CD8-positive, alpha-beta memory T cell (primary cell): ENCODE data around the gene LRP8. TPM values are rescaled to one million over a fixed set of nuclear protein-coding genes. Genes with fewer than 3 reads are reported as not detected.

Experiments used
- CTCF ChIA-PET: fragments of 350-600 bp; sonication (Branson Sonifier 250); formaldehyde crosslinking; loops from one replicate; lab custom pipeline; 2021; ENCODE audit warnings: antibody characterized with exemption; lab: Charles Lee
- POLR2A ChIA-PET: fragments of 350-600 bp; sonication (Branson Sonifier 250); formaldehyde crosslinking; loops from one replicate; lab custom pipeline; 2021; ENCODE audit warnings: antibody characterized with exemption; lab: Charles Lee
- DNase-seq, 5 donors: peaks; one replicate each; pipeline versions ENCODE4 v3.0.0 to v3.0.0-alpha.2; 2020 to 2022; ENCODE audit warnings: mixed read lengths in 1 of 5
- H3K27ac ChIP-seq: one replicate; pipeline ENCODE4 v1.7.0; 2013; ENCODE audit warnings: low read depth, mild to moderate bottlenecking, low read length, moderate library complexity
- H3K27me3 ChIP-seq: 2 replicates; pipeline ENCODE4 v1.7.0; 2013; ENCODE audit warnings: low read length, mild to moderate bottlenecking; ENCODE audit not compliant: insufficient read depth, poor library complexity, severe bottlenecking
- H3K36me3 ChIP-seq: 2 replicates; pipeline ENCODE4 v1.7.0; 2013; ENCODE audit warnings: mild to moderate bottlenecking, low read length, moderate library complexity; ENCODE audit not compliant: insufficient read depth
- H3K4me1 ChIP-seq: 2 replicates; pipeline ENCODE4 v1.7.0; 2013; ENCODE audit warnings: mild to moderate bottlenecking, low read length, moderate library complexity; ENCODE audit not compliant: insufficient read depth
- H3K4me3 ChIP-seq: 2 replicates; pipeline ENCODE4 v1.7.0; 2013; ENCODE audit warnings: mild to moderate bottlenecking, low read length
- H3K9me3 ChIP-seq: 2 replicates; pipeline ENCODE4 v1.7.0; 2013; ENCODE audit warnings: mild to moderate bottlenecking, low read length
- H3K27ac Mint-ChIP-seq, 8 donors: one replicate each; pipeline ENCODE4 v1.8.0; 2020 to 2021; ENCODE audit warnings: mixed read lengths in 8 of 8, mild to moderate bottlenecking in 6 of 8, inconsistent platforms in 3 of 8, moderate library complexity in 3 of 8
- H3K27me3 Mint-ChIP-seq, 2 donors: one replicate each; pipeline ENCODE4 v1.8.0; 2020 to 2021; ENCODE audit warnings: mixed read lengths in 2 of 2, mild to moderate bottlenecking in 1 of 2, moderate library complexity in 1 of 2
- H3K36me3 Mint-ChIP-seq, 3 donors: one replicate each; pipeline ENCODE4 v1.8.0; 2020 to 2021; ENCODE audit warnings: mixed read lengths in 3 of 3, inconsistent platforms in 1 of 3, mild to moderate bottlenecking in 1 of 3
- H3K4me1 Mint-ChIP-seq, 3 donors: one replicate each; pipeline ENCODE4 v1.8.0; 2020 to 2021; ENCODE audit warnings: mixed read lengths in 3 of 3, inconsistent platforms in 1 of 3, mild to moderate bottlenecking in 1 of 3
- H3K4me3 Mint-ChIP-seq, 7 donors: one replicate each; pipeline ENCODE4 v1.8.0; 2020 to 2021; ENCODE audit warnings: mixed read lengths in 7 of 7, mild to moderate bottlenecking in 6 of 7, moderate library complexity in 4 of 7, inconsistent platforms in 2 of 7
- H3K9me3 Mint-ChIP-seq, 5 donors: one replicate each; pipeline ENCODE4 v1.8.0; 2020 to 2022; ENCODE audit warnings: mixed read lengths in 5 of 5, mild to moderate bottlenecking in 3 of 5, moderate library complexity in 2 of 5, inconsistent platforms in 1 of 5
- polyA plus RNA-seq: library from polyadenylated mRNA; unstranded; fragments of 300-500 nt; fragmentation: Illumina TruSeq; gene quantifications from one replicate; pipeline ENCODE4 v1.2.3, GENCODE V29; 2021
- total RNA-seq, 2 experiments: library from RNA; stranded (reverse); gene quantifications; one replicate each; pipeline ENCODE4 v1.2.3, GENCODE V29; 2021

The LRP8 gene
- total RNA-seq, result 10 to 100 TPM; 48.7 to 49.7 TPM
- polyA plus RNA-seq, result 2.7 TPM

DNA sequence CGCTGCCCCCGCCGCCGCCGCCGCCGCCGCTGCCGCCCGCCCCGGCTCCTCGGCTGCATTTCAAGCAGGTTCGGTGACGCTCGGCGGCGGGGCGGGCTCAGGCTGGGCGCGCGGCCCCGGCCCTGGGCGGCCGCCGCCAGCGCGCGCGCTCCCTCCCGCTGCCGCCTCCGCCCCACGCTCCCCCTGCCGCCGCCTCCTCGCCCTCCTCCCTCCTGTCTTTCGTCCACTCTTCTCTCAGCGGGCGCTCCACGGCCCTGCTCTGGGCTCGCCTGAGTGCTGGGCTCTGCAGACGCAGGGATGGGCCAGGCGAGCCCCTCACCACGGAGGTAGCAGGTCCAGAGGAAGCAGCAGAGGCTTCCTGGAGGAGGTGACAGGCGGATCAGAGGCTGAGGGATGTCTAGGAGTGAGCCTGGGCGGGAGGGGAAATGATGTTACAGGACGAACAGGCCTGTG lies at the start of gene LRP8:
Gene LRP8, minus strand, starts transcription at position 62 of the 453 bp plus-strand sequence. CDS start 158 bp downstream, outside the sequence.
- DNase-seq, result peak; percentile 65 to 82 (median 70)
- H3K9me3 ChIP-seq, result no peaks in the 10 kb centered on the region
- peak within 1 kb of the TSS; percentile 87 for H3K4me3 ChIP-seq
- peak within 1 kb of the TSS; percentile 92 to 100 (median 95) for H3K4me3 Mint-ChIP-seq
- H3K27ac Mint-ChIP-seq, result peak within 1 kb of the TSS; percentile 76 to 95 (median 90)
- peak within 1 kb of the TSS; percentile 72 for H3K27ac ChIP-seq
- H3K4me1 ChIP-seq, result peaks cover 14% of the 10 kb centered on the region
- H3K9me3 Mint-ChIP-seq, result no peaks in the 10 kb centered on the region
- POLR2A ChIA-PET, result interaction anchor here (1.0 to 2.3 kb wide), 2 partner anchors 81 to 85 kb away, joined by 3 to 18 read pairs; no protein-coding TSS in a partner anchor
- H3K36me3 Mint-ChIP-seq, result peaks cover 0 to 6% (median 2%) of the 10 kb centered on the region in 3 donors
- no peaks in the 10 kb centered on the region for H3K27me3 Mint-ChIP-seq
- CTCF ChIA-PET, result interaction anchor here (1.3 kb wide), 1 partner anchor 40 kb away, joined by 3 read pairs; no protein-coding TSS in a partner anchor
- H3K36me3 ChIP-seq, result no peaks in the 10 kb centered on the region
- peaks cover 18 to 31% (median 18%) of the 10 kb centered on the region in 3 donors for H3K4me1 Mint-ChIP-seq
- no peaks in the 10 kb centered on the region for H3K27me3 ChIP-seq

DNA sequence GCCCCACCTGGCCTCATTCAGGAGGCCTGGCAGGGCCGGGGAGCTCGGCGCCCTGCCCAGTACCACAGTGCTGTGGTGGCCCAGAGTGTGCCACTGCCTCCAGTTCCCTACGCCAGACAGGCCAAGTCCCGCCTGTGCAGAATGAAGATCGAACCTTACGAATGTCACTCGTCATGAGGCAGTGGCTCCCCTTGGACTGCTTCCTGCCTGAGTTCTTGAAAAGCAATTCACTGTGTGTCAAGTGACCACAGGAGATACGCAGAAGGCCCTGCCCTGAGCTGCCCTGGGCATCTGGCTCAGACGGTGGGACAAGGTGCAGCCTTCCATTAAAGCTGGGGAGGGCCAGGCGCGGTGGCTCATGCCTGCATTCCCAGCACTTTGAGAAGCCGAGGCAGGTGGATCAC lies 49.6 kb upstream of the LRP8 start:
- POLR2A ChIA-PET, result no interaction called here
- Mint-ChIP-seq H3K9me3 (no peaks in the 10 kb centered on the region), H3K36me3 (no peaks in the 10 kb centered on the region), H3K4me1 (no peaks in the 10 kb centered on the region), H3K4me3 (no peak overlapping the region), H3K27me3 (peaks cover 0 to 10% of the 10 kb centered on the region in 2 donors), H3K27ac (no peak overlapping the region)
- Histone ChIP-seq H3K27ac (no peak overlapping the region), H3K36me3 (no peaks in the 10 kb centered on the region), H3K9me3 (no peaks in the 10 kb centered on the region), H3K27me3 (no peaks in the 10 kb centered on the region), H3K4me3 (no peak overlapping the region), H3K4me1 (no peaks in the 10 kb centered on the region)
- no peak for DNase-seq
- CTCF ChIA-PET, result interaction anchor here (1.4 kb wide), 1 partner anchor 16 kb away, joined by 6 read pairs; no protein-coding TSS in a partner anchor

DNA sequence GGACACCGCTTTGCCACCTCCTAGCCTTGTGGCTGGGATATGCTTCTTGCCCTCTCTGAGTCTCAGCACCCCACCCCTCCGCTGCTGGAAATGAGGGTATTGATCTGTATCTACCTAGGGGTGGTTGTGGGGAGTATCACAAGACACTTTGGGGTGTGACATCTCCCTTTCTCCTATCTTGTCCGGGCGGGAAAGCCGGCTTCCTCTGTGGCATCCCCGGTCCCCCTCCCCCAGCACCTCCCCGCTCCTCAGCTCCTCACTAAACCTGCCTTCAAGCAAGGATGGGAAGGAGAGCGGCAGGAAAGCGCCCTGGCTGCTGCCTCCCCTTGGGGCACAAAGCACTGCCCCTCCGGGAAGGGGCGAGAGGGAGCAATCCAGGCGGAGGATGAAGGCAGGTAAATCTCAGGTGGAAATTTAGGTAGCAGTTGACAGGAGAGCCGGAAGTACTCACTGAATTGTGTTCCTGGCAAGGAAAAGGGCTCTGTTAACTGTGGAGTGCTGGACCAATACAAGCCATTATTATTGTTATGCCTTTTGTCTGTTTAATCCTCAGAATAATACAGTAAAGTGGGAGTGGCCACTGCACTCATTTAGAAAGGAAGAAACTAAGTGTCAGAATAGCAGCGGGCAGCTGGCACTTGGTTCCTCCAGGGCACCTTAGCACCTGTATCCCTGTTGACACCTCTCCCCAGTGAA lies 49.0 kb upstream of the LRP8 start:
- peaks cover 0 to 8% of the 10 kb centered on the region in 2 donors for H3K27me3 Mint-ChIP-seq
- ChIA-PET POLR2A (no interaction called here), CTCF (interaction anchor here (1.4 kb wide), 1 partner anchor 16 kb away, joined by 6 read pairs; no protein-coding TSS in a partner anchor)
- Histone ChIP-seq H3K27me3 (no peaks in the 10 kb centered on the region), H3K4me3 (no peak overlapping the region), H3K4me1 (no peaks in the 10 kb centered on the region), H3K9me3 (no peaks in the 10 kb centered on the region), H3K27ac (no peak overlapping the region), H3K36me3 (no peaks in the 10 kb centered on the region)
- no peak overlapping the region for H3K27ac Mint-ChIP-seq
- no peak overlapping the region for H3K4me3 Mint-ChIP-seq
- no peaks in the 10 kb centered on the region for H3K9me3 Mint-ChIP-seq
- H3K36me3 Mint-ChIP-seq, result no peaks in the 10 kb centered on the region
- no peak for DNase-seq
- no peaks in the 10 kb centered on the region for H3K4me1 Mint-ChIP-seq

DNA sequence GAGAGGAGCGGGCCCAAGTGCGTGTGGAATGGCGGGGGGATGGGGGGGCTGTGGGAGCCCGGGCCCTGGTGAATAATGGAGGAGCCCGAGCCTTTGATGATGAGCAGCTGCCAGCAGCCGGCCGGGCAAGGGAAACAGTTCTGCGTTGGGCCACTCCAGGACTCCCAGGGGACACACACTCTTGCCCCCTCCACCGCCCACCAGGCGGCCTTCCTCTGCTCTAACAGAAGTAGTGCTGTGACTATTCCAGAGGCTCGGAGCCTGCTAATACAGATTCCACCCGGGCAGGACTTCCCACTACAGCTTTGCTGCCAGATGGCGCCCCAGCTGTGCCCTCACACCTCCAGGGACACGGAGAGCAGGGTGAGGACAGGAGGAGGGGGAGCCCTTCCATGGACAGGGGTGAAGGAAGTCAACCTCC lies 48.2 kb upstream of the LRP8 start:
- CTCF ChIA-PET, result interaction anchor here (0.8 kb wide), 1 partner anchor 28 kb away, joined by 3 read pairs; no protein-coding TSS in a partner anchor
- Mint-ChIP-seq H3K27me3 (no peaks in the 10 kb centered on the region), H3K9me3 (no peaks in the 10 kb centered on the region), H3K27ac (no peak overlapping the region), H3K36me3 (no peaks in the 10 kb centered on the region), H3K4me1 (no peaks in the 10 kb centered on the region), H3K4me3 (no peak overlapping the region)
- Histone ChIP-seq H3K4me3 (no peak overlapping the region), H3K27me3 (no peaks in the 10 kb centered on the region), H3K27ac (no peak overlapping the region), H3K9me3 (no peaks in the 10 kb centered on the region), H3K36me3 (no peaks in the 10 kb centered on the region), H3K4me1 (no peaks in the 10 kb centered on the region)
- POLR2A ChIA-PET, result no interaction called here
- no peak for DNase-seq

DNA sequence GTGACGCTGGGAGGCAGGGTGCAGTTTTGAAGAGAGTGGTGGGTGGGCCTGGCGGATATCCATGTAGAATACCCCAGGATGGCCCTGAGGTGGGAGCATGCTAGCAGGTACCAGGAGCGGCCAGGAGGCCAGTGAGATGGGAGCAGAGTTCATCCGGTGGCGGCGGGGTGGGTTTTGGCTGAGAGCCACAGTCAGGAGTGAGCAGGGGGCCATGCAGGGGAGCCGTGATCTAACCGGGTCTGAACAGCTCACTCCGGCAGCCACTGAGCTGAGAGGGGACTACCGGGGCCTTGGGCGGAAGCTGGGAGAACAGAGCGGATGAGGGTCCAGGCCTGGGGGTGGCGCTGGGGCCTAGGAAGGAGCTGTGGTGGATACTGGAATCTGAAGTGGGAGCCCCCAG lies 47.6 kb upstream of the LRP8 start:
- H3K4me3 ChIP-seq, result no peak overlapping the region
- Mint-ChIP-seq H3K4me1 (no peaks in the 10 kb centered on the region), H3K4me3 (no peak overlapping the region), H3K36me3 (no peaks in the 10 kb centered on the region), H3K27me3 (no peaks in the 10 kb centered on the region), H3K27ac (peak overlapping the region in 1 of 8 donors; percentile 63), H3K9me3 (no peaks in the 10 kb centered on the region)
- ChIA-PET POLR2A (no interaction called here), CTCF (interaction anchor here (0.8 kb wide), 1 partner anchor 29 kb away, joined by 3 read pairs; no protein-coding TSS in a partner anchor)
- no peak for DNase-seq
- no peak overlapping the region for H3K27ac ChIP-seq
- H3K9me3 ChIP-seq, result no peaks in the 10 kb centered on the region
- no peaks in the 10 kb centered on the region for H3K36me3 ChIP-seq
- H3K27me3 ChIP-seq, result no peaks in the 10 kb centered on the region
- H3K4me1 ChIP-seq, result no peaks in the 10 kb centered on the region

DNA sequence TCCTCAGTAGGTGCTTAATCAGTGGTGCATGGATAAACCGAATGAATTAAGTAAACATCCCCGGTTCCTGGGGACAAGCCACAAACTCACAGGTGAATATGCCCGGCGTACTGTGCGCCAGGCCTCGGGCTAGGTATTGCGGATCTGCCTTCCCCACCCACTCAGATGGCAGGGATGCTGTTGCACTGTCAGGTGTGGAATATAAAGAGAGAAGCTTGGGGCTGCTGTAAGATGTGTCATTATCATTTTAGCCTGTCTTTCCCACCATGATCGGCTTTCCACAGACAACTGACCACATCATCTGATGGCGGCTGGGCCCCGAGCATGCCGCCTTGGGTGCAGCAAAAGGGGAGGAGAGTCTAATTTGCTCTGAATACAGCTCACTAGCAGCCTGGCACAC lies 45.4 kb upstream of the LRP8 start:
- H3K4me1 Mint-ChIP-seq, result peaks cover 3 to 9% (median 5%) of the 10 kb centered on the region in 3 donors
- Histone ChIP-seq H3K4me1 (peaks cover 9% of the 10 kb centered on the region), H3K27me3 (no peaks in the 10 kb centered on the region), H3K9me3 (no peaks in the 10 kb centered on the region), H3K27ac (no peak overlapping the region), H3K36me3 (no peaks in the 10 kb centered on the region), H3K4me3 (no peak overlapping the region)
- peaks cover 0 to 2% of the 10 kb centered on the region in 2 donors for H3K27me3 Mint-ChIP-seq
- H3K4me3 Mint-ChIP-seq, result no peak overlapping the region
- ChIA-PET CTCF (no interaction called here), POLR2A (no interaction called here)
- H3K9me3 Mint-ChIP-seq, result no peaks in the 10 kb centered on the region
- DNase-seq, result no peak
- H3K27ac Mint-ChIP-seq, result no peak overlapping the region
- H3K36me3 Mint-ChIP-seq, result no peaks in the 10 kb centered on the region

DNA sequence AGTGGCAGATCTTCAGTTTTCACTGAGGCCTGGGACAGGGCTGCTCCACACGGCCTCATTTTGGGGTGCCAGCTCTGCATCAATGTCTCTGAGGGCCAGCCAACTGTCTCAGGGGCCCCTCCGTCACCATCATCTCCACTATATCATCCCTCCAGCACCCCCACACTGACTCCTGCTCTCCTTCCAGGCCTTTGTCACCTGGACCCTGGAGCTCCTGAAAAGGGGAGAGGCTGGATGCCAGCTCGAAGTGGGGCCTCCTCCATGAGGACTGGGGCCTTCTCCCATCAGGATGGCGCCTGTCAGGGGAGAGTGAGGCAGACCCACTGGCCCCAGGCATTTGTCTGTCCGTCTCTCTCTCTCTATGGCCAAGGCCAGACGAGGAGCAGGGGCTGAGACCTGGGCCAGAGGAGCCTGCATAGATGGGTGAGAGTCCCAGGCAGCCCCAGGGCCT lies 44.7 kb upstream of the LRP8 start:
- no peaks in the 10 kb centered on the region for H3K36me3 ChIP-seq
- no peaks in the 10 kb centered on the region for H3K27me3 ChIP-seq
- Mint-ChIP-seq H3K4me3 (no peak overlapping the region), H3K36me3 (no peaks in the 10 kb centered on the region), H3K27ac (peak overlapping the region in 2 of 8 donors; percentile 21 to 29), H3K4me1 (peaks cover 10 to 16% (median 11%) of the 10 kb centered on the region in 3 donors), H3K9me3 (no peaks in the 10 kb centered on the region), H3K27me3 (peaks cover 0 to 2% of the 10 kb centered on the region in 2 donors)
- no peaks in the 10 kb centered on the region for H3K9me3 ChIP-seq
- H3K27ac ChIP-seq, result no peak overlapping the region
- peaks cover 16% of the 10 kb centered on the region for H3K4me1 ChIP-seq
- POLR2A ChIA-PET, result no interaction called here
- CTCF ChIA-PET, result interaction anchor here (1.1 kb wide), 1 partner anchor 20 kb away, joined by 3 read pairs; no protein-coding TSS in a partner anchor
- no peak overlapping the region for H3K4me3 ChIP-seq
- no peak for DNase-seq

DNA sequence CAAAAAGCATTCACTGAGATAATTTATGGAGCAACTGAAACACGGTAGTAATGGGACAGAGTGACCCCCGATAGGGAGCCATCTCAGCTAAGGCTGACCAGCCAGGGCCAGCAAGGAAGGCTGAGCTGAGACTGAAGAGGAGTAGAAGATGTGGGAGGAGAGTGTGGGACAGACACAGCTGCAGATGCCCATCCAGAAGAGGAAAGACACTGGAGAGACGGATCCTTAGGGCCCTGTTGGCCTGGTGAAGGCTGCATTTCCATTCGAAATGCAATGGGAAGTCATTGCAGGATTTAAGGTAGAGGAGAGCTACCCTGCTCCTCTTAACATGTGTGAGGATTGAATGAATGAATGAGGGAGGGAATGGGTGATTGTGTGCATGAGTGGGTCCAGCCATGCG lies 44.0 kb upstream of the LRP8 start:
- Histone ChIP-seq H3K4me1 (peaks cover 23% of the 10 kb centered on the region), H3K4me3 (no peak overlapping the region), H3K27ac (no peak overlapping the region), H3K27me3 (no peaks in the 10 kb centered on the region), H3K9me3 (no peaks in the 10 kb centered on the region), H3K36me3 (no peaks in the 10 kb centered on the region)
- Mint-ChIP-seq H3K27ac (peak overlapping the region in 1 of 8 donors; percentile 24), H3K4me1 (peaks cover 11 to 23% (median 17%) of the 10 kb centered on the region in 3 donors), H3K9me3 (no peaks in the 10 kb centered on the region), H3K4me3 (no peak overlapping the region), H3K27me3 (peaks cover 0 to 2% of the 10 kb centered on the region in 2 donors), H3K36me3 (no peaks in the 10 kb centered on the region)
- POLR2A ChIA-PET, result no interaction called here
- CTCF ChIA-PET, result interaction anchor here (1.1 kb wide), 1 partner anchor 21 kb away, joined by 3 read pairs; no protein-coding TSS in a partner anchor
- no peak for DNase-seq
